ENCODE results near the gene CLNK.
"Not testable (repeated sequence)": the region's sequence is repeated elsewhere in the genome, so short reads cannot be mapped to it uniquely, and the experiment has no call there.

The CLNK gene

DNA sequence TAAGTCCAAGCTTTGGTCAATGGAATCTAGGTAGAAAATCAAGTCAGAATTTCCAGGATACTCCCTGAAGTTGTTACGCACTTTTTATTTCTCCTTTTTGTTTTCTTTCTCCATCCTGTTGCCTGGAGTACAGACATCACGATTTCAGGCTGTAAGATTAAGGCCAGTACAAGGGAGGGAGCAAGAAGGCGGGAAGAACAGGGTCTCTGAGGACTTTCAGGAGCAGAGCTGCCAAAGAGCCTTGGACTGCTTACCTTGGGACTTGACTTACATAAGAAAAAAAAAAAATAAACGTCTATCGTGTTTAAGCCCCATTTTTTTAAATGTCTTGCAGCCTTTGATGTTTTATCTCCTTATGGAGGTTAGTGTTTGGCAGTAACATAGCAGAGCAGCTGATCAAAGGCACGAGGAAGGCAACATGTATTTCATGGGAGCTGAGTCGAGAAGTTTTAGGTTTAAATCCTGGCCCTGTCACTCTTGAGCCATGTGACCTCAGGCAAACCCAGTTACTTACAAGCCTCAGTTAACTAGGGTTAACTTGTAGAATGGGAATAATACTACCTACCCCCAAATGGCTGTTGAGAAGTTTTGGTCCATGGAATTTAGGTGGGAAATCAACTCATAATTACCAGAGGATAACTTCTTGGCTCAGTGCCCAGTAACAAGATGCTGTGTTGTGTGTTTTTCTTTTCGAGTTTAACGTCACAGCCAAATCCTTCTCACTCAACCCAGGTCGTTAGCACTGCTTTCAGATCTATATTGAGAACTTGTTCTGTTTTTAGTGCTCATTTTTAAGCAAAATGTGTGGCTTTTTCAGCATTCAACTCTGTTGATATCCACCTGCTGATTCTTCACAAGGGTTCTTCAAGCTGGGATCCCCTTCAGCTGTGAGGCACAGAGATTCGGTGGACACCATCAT is 106.8 kb downstream of the CLNK start:
- no peak for DNase-seq (ENCODE audit: low spot score)

DNA sequence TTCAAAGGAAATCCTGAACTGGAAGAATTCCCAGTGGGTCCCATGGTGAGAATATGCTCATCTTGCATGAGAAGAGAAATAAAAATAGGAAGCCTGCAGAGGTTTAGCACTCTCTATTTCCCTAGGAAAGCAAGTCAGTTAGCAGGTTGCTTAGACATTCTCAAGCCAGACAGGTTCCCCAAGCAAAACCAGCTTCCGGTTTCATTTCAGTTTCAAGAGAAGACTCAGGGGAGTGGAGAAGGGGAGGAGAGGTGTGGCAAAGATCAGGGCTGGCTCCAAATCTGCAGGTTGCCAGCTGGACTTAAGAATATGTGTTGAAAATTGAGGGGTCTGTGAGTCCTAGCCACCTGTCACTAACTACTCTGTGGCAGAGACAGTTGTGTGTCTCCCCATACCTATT is 107.5 kb downstream of the CLNK start:
- DNase-seq (ENCODE audit: low spot score) = no peak

DNA sequence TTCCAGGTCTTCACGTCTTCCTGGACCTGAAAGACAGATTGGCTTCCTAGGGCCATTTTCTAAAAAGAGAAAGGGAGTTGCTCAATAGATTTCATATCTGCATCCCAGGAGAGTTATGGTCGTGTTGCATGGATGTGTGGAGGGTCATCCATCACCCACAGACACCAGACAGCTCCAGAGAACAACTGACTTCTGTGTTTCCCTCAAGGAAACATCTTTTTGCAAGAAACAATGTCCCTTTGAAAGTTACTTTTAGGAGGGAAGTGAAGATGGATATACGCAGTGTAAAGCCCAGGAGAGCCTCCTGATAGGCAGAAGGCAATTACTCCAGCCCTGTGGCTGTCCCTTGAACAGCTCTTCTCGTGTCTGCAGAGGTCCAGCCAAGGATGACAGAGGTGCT is 108.3 kb downstream of the CLNK start:
- no peak for DNase-seq (ENCODE audit: low spot score)

DNA sequence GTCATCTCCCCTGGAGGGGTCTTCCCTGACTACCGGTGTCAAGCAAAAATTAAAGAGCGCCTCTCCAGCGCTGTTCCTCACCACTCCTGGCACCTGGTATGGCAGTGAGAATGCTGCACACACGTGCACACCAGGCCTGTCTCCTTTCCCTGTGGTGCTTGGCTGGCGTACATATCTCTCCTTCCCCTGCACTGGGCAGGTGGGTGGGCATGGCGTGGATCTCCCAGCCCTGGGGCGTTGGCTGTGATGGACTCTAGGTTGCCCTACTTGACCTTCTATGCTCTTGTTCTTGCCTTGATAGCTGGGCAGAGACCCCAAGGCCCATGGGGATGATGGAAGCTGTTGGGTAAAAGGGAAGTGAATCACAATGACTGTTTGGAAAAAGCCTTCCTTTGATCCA is 109.2 kb downstream of the CLNK start:
- no peak for DNase-seq (ENCODE audit: low spot score)

DNA sequence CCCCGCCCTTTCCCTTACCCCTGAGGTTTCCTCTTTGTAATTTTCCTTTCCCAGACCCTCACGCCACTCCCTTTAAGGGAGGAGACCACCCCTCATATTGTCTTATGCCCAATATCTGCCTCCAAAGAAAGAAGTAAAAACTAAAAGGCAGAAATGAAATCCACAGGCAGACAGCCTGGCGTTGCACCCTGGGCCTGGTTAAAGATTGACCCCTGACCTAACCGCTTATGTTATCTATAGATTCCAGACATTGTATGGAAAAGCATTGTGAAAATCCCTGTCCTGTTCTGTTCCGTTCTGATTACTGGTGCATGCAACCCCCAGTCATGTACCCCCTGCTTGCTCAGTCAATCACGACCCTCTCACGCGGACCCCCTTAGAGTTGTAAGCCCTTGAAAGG is 110.0 kb downstream of the CLNK start:
- not testable (repeated sequence) for DNase-seq (ENCODE audit: low spot score)

DNA sequence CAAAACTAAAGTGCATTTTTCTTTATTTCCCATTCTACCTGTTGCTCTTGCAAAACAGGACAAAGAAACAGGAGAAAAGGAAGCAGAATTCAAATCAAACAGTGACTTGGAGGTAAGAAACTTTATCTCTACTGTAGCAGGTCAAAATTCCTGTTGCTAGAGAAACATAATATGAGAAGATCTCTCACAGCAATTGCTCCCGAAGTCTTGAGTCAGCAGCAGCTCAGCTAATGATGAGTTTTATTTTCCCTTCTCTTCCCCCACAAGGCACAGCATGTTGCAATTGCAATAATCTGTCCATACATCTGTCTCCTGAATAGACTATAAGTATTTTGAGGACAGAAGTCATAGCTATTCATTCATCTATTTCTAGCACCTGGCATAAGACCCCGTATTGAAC is 112.7 kb downstream of the CLNK start:
- no peak for DNase-seq (ENCODE audit: low spot score)

DNA sequence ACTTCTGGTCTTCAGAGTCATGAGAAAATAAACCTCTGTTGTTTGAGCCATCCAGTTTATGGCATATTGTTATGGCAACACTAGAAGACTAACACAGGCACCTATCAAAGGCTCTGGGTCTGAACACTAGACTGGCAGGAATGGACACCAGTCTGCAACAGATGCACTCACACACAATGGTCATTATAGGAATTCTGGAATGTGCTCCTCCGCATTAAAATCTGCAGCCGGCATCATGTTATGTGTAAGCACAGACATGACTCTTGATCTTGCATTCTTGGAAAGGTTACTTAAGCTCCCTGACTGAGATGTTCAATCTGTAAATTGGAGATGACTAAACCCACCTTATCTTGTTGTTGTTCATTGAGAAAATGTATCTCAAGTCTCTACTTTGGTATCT is 115.1 kb downstream of the CLNK start:
- no peak for DNase-seq (ENCODE audit: low spot score)

DNA sequence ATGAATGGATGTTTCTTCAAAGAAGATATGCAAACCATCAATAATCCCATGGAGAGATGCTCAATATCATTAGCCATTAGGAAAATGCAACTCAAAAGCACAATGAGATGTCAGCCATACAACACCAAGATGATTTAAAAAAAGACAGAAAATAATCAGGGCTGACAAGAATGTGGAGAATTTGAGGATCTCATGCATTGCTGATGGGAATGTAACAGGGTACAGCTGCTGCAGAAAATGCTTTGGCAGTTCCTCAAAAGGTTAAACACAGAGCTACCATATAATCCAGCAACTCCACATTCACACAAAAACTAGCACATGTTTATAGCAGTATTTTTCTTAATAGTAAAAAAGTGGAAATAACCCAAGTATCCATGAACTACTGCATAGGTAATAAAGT is 116.8 kb downstream of the CLNK start:
- DNase-seq (ENCODE audit: low spot score) = no peak

DNA sequence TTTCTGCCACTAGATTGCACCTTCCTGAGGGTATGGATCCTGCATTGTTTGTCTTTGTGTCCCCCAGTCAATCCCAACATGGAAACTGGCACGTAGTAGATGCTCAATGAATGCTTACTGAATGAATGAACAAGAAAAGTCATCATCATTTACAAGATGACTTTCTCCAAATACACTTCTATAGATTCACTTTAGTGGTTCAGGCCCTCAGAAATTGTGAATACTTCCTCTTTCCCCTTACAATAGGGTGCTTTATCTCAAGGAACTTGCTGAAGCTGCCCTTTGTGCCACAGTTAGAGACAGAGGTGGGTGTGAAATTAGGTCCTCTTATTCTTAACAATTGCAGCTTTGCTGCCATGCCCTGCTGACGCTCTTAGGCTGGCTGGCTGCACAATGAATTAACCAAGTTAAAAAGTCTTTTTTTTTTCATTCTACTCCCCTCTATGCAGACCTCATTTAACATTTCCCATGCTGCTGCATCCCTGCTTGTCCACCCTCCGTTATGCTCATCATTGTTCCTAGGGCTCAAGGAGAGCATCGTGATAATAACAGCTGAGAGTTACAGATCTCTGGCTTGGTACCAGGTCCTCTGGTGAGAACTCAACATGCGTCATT is 119.3 kb downstream of the CLNK start:
- DNase-seq (ENCODE audit: low spot score) = no peak

DNA sequence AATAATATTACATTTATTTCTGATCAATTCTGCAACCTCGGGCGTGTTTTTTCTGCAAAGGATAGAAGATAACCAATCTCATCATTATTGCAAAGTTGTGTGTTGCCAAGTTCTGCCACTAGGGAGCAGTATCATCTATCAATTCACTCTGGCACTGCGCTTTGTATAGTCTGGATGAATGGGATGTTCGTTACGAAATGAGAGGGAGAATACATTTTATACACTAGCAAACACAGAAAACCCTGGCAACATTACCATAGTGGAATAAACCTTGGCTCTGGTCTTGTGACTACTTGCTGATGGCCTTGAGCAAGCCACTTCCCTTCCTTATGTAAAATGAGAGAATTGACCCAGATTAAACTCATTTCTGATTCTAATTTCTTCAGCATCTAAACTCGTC is 129.9 kb downstream of the CLNK start:
- DNase-seq (ENCODE audit: low spot score) = peak; percentile 78

DNA sequence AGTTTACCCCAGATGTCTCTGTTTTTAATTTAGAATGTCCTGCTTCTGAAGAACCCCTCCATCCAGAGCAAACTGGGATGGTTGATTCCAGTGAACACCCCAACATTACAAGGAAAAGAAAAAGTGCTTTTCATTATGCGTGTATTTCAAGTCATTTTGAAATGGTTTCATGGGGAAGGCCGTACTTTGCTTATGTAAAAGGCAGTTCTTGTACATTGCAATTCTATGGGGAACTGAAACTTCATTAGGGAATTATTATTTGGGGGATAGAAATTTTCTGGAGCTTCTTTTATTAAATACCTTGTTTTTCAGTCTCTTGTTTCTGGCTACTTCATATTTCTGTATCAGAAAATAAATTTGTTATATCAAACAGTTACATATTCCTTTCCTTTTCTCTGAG is 130.4 kb downstream of the CLNK start:
- no peak for DNase-seq (ENCODE audit: low spot score)

DNA sequence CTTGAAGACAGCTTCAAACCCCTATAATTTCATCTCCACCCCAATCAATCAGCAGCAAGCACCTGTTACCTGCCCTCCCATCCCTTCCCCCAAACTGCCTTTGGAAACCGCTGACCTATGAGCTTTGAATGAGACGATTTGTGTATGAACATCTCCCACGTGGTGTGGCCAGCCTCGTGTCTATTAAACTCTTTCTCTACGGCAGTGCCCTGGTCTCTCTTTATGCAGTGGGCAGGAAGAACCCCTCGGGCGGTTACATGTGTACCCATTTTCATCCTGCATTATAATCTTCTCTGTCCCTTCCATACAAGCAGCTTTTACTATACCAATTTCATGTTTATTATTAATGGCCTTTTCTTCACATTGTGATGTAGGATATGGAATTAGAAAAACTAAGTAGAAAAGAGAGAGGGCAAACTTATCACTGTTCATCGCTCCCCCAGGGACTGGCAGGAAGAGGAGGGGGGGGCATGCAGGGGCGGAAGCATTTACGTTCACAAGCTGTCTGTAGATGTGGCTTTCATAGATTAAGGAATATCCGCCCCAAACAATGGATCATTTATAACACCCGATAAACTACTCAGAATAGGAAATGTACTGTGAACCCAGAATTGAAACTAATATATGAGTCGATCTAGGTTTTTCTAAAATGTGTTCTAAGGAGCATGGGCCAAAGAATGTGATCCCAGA is 131.8 kb downstream of the CLNK start:
- no peak for DNase-seq (ENCODE audit: low spot score)

DNA sequence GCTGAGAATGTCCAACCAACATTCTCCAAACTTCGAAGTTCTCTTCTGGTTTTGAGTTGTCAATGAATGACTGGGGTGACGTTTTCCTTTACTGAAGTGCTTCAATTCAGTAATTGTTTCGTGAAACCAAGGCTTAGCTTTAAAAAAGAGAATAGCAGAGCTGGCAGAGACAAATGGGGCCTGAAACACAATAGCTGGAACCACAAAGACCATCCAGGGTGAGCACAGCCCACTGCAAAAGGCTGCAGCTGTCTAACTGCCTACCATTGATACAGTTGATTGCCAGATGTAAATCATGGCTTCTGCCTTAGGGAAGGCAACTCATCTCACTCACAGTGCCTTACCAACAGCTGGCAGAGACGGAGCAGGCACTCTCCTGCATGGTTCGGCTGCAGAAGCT is 148.7 kb downstream of the CLNK start:
- no peak for DNase-seq (ENCODE audit: low spot score)

DNA sequence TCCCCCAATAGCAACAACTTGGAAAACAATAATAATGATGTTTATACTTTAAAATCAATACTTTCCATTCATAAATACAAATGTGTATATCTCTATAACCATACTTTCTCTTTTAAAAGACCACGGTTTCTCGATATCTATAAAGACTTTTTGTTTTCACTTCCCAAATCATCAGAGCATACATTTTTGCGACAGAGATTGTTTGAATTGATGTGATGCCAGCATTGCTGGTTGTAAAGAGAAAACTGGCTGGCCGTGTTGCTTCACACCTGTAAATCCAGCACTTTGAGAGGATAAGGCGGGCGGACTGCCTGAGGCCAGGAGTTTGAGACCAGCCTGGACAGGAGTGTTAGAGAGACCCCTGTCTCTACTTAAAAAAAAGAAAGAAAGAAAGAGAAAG is 149.7 kb downstream of the CLNK start:
- no peak for DNase-seq (ENCODE audit: low spot score)

DNA sequence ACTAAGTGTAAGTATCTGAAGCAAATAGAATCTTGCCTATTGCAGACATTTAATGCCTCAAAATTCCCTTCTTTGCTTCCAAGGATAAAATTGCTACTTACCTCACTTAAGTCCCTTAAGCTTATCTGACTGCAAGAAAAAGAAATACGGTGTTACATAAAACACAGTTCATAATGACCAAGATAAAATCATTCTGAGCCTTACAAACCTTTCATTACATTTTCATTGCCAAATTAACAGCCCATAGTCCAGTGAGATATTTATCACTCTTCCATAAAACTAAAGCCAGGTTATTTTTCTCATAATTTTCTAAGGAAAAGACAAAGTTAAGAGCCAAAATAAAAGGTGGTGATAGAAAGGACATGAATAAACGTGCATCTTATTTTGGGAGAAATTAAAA is 152.4 kb downstream of the CLNK start:
- DNase-seq (ENCODE audit: low spot score) = no peak

DNA sequence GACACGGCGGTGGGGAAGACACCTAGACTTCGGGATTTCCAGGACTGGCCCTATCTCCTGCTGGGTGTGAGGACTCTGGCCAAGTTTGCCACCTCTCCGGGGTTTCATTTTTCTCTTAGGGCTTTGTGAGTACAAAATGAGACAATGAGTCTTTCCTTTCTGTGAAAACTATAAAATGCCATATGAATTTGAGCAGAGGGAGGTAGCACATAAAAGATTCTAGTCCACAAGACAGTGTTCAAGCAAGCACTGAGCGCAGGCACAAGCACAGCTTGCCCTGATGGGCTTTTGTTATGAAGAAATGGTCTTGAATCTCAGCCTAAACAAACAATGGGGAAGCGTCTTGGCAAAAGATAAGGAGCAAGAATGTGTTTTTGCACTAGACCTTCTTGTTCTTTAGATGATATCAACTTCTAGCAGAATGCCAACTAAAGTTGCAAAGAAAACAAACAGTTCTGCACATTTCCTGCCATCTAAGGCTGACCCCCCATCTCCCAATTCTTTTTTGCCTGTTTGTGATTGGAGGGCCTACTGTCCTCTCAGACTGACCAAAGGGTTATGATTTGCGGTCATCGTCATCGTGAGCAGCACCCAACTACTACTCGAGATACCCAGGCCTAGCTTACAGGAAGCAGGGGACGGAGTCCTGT is 154.3 kb downstream of the CLNK start:
- no peak for DNase-seq (ENCODE audit: low spot score)

DNA sequence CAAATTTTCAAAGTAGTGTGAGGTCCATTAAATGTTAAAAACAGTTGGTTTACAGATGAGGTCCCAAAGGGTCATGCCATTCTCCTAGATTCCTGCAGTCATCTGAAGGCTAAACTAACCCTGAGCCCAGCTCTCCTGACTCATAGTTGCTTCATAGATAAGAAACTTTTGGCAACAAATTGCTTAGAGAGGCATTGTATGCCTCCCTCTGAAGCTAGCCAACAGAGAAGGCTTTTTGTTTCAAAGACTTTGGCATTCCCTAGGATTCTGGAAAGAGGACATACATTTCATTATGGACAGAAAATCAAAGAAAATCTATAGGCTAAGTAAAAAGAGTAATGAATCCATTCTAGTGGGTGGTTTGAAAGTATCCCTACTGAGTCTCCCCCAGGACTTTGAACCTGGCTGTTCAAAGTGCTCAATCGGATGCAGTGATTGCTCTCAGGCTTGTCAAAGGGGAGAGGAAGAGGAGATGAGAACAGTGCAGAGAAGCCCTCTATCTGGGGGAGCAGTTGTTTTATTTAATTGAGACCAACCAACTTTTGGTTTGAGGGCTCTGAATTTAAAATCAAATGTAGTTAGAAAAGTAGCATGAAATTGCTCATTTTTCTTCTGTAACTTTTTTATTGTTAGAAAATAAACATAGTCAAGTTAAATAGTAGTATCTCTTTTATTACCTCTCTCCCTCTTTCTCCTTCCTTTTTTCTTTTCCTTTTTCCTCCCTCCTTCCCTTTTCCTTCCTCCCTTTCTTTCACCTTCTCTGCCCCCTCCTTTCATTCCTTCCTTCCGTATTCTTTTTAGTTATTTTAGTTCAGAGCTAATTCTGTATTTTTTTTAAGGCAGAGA is 155.1 kb downstream of the CLNK start:
- no peak for DNase-seq (ENCODE audit: low spot score)

DNA sequence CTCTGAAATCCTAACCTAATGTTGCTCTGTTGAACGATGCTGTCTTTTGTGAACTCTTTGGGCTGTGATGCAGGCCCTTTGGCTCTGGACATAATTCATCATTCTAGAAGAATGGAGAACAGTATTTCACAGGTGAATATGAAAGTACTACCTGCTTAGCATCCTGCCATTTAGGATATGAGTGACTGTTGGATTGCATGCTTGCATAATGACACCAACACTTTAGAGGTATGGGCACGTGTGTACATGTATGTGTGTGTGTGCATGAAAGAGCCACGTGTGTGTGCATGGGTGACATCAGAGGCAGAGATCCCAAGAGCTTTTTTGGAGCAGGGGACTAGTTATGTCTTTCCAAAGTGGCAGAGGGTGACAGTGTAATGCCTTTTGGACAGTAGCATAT is 157.1 kb downstream of the CLNK start:
- DNase-seq (ENCODE audit: low spot score) = no peak

DNA sequence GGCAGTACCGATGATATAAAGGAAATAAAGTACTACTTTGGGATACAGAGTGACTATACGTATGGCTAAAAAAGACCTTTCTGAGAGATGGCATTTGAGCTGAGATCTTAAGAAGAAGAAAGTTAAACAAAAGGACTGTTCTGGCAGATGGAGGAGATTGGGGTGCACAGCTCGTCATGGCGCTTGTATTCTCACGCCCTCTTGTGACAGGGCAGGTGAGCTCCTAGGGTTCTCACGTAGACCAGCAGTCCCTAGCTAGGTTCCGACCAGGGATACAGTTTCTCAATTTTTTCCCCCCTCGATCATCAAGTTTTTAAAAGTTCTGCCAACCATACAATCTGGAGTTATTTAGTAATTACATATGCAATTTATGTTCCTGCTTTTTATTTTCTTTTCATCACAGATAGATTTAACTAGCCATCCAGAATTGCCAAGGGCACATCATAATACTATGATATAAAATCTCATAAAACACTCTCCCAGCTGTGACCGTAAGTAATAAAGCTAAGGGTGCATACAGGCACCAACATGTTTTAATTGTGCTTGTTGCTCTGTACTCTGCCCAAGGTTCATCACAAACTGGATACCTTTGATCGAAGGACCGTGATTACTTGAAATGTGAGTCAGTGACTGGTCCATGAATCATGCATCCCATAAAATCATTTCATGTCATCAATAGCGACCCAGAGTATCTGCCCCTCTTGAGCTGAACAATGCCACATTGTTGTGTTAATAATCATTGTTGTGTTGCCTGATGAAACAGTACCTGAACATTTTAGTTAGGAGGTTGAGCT is 157.9 kb downstream of the CLNK start:
- no peak for DNase-seq (ENCODE audit: low spot score)

DNA sequence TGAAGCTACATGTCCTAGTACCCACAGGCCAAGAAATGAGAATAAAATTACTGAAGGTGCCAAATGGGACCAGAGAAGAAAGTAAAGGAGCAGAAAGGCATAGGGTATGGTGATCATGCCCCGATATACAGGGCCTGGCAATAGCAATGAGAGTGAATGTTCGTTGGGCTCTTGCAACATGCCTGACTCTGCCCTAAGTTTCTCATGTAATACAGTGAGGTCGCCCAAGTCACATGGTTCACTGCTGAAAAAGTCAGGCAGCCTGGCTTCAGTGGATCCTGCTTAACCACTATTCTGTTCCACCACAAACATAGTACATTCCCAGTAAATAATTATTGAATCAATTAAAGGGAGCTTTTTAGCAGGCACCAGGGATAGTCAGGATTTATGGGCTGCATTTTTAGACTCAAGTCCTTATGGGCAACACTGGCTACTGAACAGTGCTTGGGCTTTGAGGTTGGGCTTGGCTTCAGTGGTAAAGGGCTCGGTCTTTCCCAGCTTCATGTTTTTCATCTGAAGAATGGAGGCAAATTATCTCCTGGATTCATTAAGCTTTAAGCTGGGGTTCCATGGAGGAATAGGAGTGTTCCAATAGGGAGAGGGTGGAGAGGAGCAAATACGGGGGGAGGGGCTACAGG is 160.3 kb downstream of the CLNK start:
- no peak for DNase-seq (ENCODE audit: low spot score)

Data from pons (tissue), 1 donor.